Measurements from ENCODE around the gene ADGRL4. TPM values are rescaled to one million over a fixed set of nuclear protein-coding genes. Genes with fewer than 3 reads are reported as not detected.

Gene ADGRL4
- total RNA-seq, 2 experiments from 2014 or later: not detected

- Histone ChIP-seq H3K4me3 (ENCODE audit: low read length) (no peak overlapping the region), H3K4me1 (ENCODE audit: insufficient read depth, low read length) (no peaks in the 10 kb centered on the region), H3K9me3 (ENCODE audit: control insufficient read depth in 1 of 2, insufficient read depth in 1 of 2, low read length in 2 of 2) (no peaks in the 10 kb centered on the region), H3K36me3 (ENCODE audit: insufficient read depth, low read length) (no peaks in the 10 kb centered on the region), H3K27ac (ENCODE audit: low read depth in 1 of 2, low read length in 2 of 2) (no peak overlapping the region), H3K27me3 (ENCODE audit: control insufficient read depth in 1 of 2, insufficient read depth in 2 of 2, low read length in 2 of 2) (no peaks in the 10 kb centered on the region)
- Mint-ChIP-seq H3K27ac (no peak overlapping the region), H3K4me1 (ENCODE audit: low read depth) (no peaks in the 10 kb centered on the region), H3K4me3 (no peak overlapping the region), H3K27me3 (no peaks in the 10 kb centered on the region), H3K36me3 (ENCODE audit: low read depth) (no peaks in the 10 kb centered on the region), H3K9me3 (no peaks in the 10 kb centered on the region)
- DNase-seq (no peak), ATAC-seq (ENCODE audit: poor library complexity) (no peak)
- POLR2A ChIA-PET: no interaction called here
- CTCF ChIA-PET: no interaction called here
- no peak for TF ChIP-seq CTCF (IDR thresholded peaks at IDR 0.05)
- intact Hi-C loops (cut with DNase I, micrococcal nuclease): no loop called here
Observed at GRCh38 chr1:78913950-78914349, 92.6 kb downstream of the ADGRL4 start.

- DNase-seq (peak in 1 of 14 experiments; percentile 3), ATAC-seq (ENCODE audit: poor library complexity) (no peak)
- H3K4me3 ChIP-seq (ENCODE audit: low read length): no peak overlapping the region
- H3K27me3 ChIP-seq (ENCODE audit: control insufficient read depth in 1 of 2, insufficient read depth in 2 of 2, low read length in 2 of 2): no peaks in the 10 kb centered on the region
- no peak overlapping the region for H3K4me3 Mint-ChIP-seq
- H3K27ac Mint-ChIP-seq: no peak overlapping the region
- POLR2A ChIA-PET: no interaction called here
- H3K4me1 ChIP-seq (ENCODE audit: insufficient read depth, low read length): no peaks in the 10 kb centered on the region
- intact Hi-C loops (cut with DNase I, micrococcal nuclease): no loop called here
- H3K27me3 Mint-ChIP-seq: no peaks in the 10 kb centered on the region
- TF ChIP-seq CTCF (IDR thresholded peaks at IDR 0.05): no peak
- CTCF ChIA-PET: no interaction called here
- no peaks in the 10 kb centered on the region for H3K36me3 ChIP-seq (ENCODE audit: insufficient read depth, low read length)
- H3K9me3 Mint-ChIP-seq: no peaks in the 10 kb centered on the region
- no peaks in the 10 kb centered on the region for H3K9me3 ChIP-seq (ENCODE audit: control insufficient read depth in 1 of 2, insufficient read depth in 1 of 2, low read length in 2 of 2)
- no peaks in the 10 kb centered on the region for H3K36me3 Mint-ChIP-seq (ENCODE audit: low read depth)
- no peak overlapping the region for H3K27ac ChIP-seq (ENCODE audit: low read depth in 1 of 2, low read length in 2 of 2)
- no peaks in the 10 kb centered on the region for H3K4me1 Mint-ChIP-seq (ENCODE audit: low read depth)
Observed at GRCh38 chr1:78911956-78912880, 94.3 kb downstream of the ADGRL4 start.

GRCh38 chr1:78902641-78903040 lies 103.9 kb downstream of the ADGRL4 start:
- ATAC-seq (ENCODE audit: poor library complexity): no peak
- Mint-ChIP-seq H3K4me1 (ENCODE audit: low read depth) (no peaks in the 10 kb centered on the region), H3K9me3 (no peaks in the 10 kb centered on the region), H3K27me3 (no peaks in the 10 kb centered on the region), H3K4me3 (no peak overlapping the region), H3K36me3 (ENCODE audit: low read depth) (no peaks in the 10 kb centered on the region), H3K27ac (no peak overlapping the region)
- DNase-seq: no peak
- Histone ChIP-seq H3K4me3 (ENCODE audit: low read length) (no peak overlapping the region), H3K36me3 (ENCODE audit: insufficient read depth, low read length) (no peaks in the 10 kb centered on the region), H3K4me1 (ENCODE audit: insufficient read depth, low read length) (no peaks in the 10 kb centered on the region), H3K27me3 (ENCODE audit: control insufficient read depth in 1 of 2, insufficient read depth in 2 of 2, low read length in 2 of 2) (no peaks in the 10 kb centered on the region), H3K9me3 (ENCODE audit: control insufficient read depth in 1 of 2, insufficient read depth in 1 of 2, low read length in 2 of 2) (no peaks in the 10 kb centered on the region), H3K27ac (ENCODE audit: low read depth in 1 of 2, low read length in 2 of 2) (no peak overlapping the region)
- POLR2A ChIA-PET: no interaction called here
- CTCF ChIA-PET: no interaction called here
- intact Hi-C loops (cut with DNase I, micrococcal nuclease): no loop called here
- no peak for TF ChIP-seq CTCF (IDR thresholded peaks at IDR 0.05)
